ENCODE results near the gene FHAD1. TPM values are rescaled to one million over a fixed set of nuclear protein-coding genes. Genes with fewer than 3 reads are reported as not detected.
A peak's percentile ranks its signal among the peaks of the same experiment; 100 is the strongest.
"Not testable (repeated sequence)": the region's sequence is repeated elsewhere in the genome, so short reads cannot be mapped to it uniquely, and the experiment has no call there.

Gene FHAD1
- total RNA-seq, 2 donors from 2014 or later, result 0.27 to 6.5 TPM

- TF ChIP-seq POLR2AphosphoS5 (IDR thresholded peaks at IDR 0.05), result no peak
- TF ChIP-seq CTCF (IDR thresholded peaks at IDR 0.05), result peak; percentile 86 to 97 (median 93)
- intact Hi-C loops (cut with DNase I), result loop anchor here (1.0 to 10.0 kb wide), 2 partner anchors 108 to 306 kb away; no protein-coding TSS in a partner anchor
- Histone ChIP-seq H3K4me3 (no peak overlapping the region), H3K4me1 (replicated peaks) (no peaks in the 10 kb centered on the region), H3K27me3 (replicated peaks; ENCODE audit: insufficient read depth) (no peaks in the 10 kb centered on the region), H3K27ac (no peak overlapping the region), H3K9me3 (no peaks in the 10 kb centered on the region), H3K36me3 (no peaks in the 10 kb centered on the region)
- WGBS, result 59% methylated on average over 19 of the region's 19 CpGs
- peak; percentile 57 for DNase-seq (ENCODE audit: low spot score)
Measured at GRCh38 chr1:15430787-15431570, 184.0 kb downstream of the FHAD1 start.

GRCh38 chr1:15431571-15431948 is 184.5 kb downstream of the FHAD1 start:
- Histone ChIP-seq H3K27me3 (replicated peaks; ENCODE audit: insufficient read depth) (no peaks in the 10 kb centered on the region), H3K4me3 (no peak overlapping the region), H3K27ac (no peak overlapping the region), H3K36me3 (no peaks in the 10 kb centered on the region), H3K4me1 (replicated peaks) (no peaks in the 10 kb centered on the region), H3K9me3 (no peaks in the 10 kb centered on the region)
- TF ChIP-seq CTCF (IDR thresholded peaks at IDR 0.05) (no peak), POLR2A (IDR thresholded peaks at IDR 0.05) (no peak), POLR2AphosphoS5 (IDR thresholded peaks at IDR 0.05) (no peak)
- 74% methylated on average over 4 of the region's 4 CpGs for WGBS
- intact Hi-C loops (cut with DNase I), result loop anchor here (1.0 to 10.0 kb wide), 2 partner anchors 108 to 307 kb away; no protein-coding TSS in a partner anchor
- DNase-seq (ENCODE audit: low spot score), result no peak

DNA sequence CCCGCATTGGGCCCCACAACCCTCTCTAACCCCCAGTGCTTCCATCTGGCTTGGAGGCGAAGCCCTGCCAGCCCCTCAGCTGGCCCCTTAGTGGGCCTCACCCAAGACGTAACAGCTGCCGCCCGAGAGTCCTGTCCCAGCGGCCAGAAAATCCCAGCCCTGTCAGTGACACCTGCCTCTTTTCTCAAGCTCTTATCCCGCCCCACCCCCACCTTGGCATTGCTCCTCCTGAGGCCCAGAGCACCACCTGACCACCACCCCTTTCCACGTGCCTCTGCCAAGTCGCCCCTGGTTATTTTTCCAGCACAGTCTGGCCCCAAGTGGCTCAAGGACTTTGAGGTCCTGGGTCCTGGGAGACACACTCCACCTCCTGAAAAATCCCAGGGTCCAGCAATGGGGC is 185.3 kb downstream of the FHAD1 start:
- H3K4me1 ChIP-seq (replicated peaks), result no peaks in the 10 kb centered on the region
- no peak overlapping the region for H3K27ac ChIP-seq
- H3K9me3 ChIP-seq, result no peaks in the 10 kb centered on the region
- H3K27me3 ChIP-seq (replicated peaks; ENCODE audit: insufficient read depth), result no peaks in the 10 kb centered on the region
- no peak overlapping the region for H3K4me3 ChIP-seq
- no peaks in the 10 kb centered on the region for H3K36me3 ChIP-seq
- intact Hi-C loops (cut with DNase I), result loop anchor here (10.0 kb wide), 1 partner anchor 308 kb away; no protein-coding TSS in a partner anchor
- DNase-seq (ENCODE audit: low spot score), result no peak
- TF ChIP-seq POLR2AphosphoS5 (IDR thresholded peaks at IDR 0.05) (no peak), CTCF (IDR thresholded peaks at IDR 0.05) (no peak), POLR2A (IDR thresholded peaks at IDR 0.05) (no peak)
- 65% methylated on average over 9 of the region's 9 CpGs for WGBS

- Histone ChIP-seq H3K4me1 (replicated peaks) (no peaks in the 10 kb centered on the region), H3K27me3 (replicated peaks; ENCODE audit: insufficient read depth) (no peaks in the 10 kb centered on the region), H3K27ac (no peak overlapping the region), H3K4me3 (no peak overlapping the region), H3K9me3 (no peaks in the 10 kb centered on the region), H3K36me3 (no peaks in the 10 kb centered on the region)
- no peak for DNase-seq (ENCODE audit: low spot score)
- WGBS, result 85% methylated on average over 9 of the region's 9 CpGs
- intact Hi-C loops (cut with DNase I), result loop anchor here (10.0 kb wide), 1 partner anchor 309 kb away; no protein-coding TSS in a partner anchor
- TF ChIP-seq POLR2A (IDR thresholded peaks at IDR 0.05) (no peak), POLR2AphosphoS5 (IDR thresholded peaks at IDR 0.05) (no peak), CTCF (IDR thresholded peaks at IDR 0.05) (no peak)
Measured at GRCh38 chr1:15433471-15433870, 186.4 kb downstream of the FHAD1 start.

DNA sequence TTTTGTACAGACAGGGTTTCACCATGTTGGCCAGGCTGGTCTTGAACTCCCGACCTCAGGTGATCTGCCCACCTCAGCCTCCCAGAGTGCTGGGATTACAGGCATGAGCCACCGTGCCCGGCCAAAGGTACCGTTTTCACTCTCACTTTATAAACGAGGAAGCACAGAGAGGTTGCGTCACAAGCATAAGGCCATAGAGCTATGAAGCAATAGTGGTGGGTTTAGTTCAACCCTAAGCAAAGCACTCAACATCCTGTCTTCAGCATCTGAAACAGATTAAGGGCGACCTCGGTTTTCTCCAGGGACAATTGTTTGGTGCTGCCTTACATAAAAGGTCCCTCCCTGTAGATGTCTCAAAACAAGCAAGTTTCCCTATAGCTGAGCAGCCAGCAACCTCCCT is 187.7 kb downstream of the FHAD1 start:
- not testable (repeated sequence) for H3K27me3 ChIP-seq (replicated peaks; ENCODE audit: insufficient read depth); H3K27ac ChIP-seq; H3K4me3 ChIP-seq; H3K4me1 ChIP-seq (replicated peaks); DNase-seq (ENCODE audit: low spot score); H3K9me3 ChIP-seq; H3K36me3 ChIP-seq
- WGBS, result 75% methylated on average over 8 of the region's 8 CpGs
- intact Hi-C loops (cut with DNase I), result loop anchor here (10.0 kb wide), 1 partner anchor 310 kb away; no protein-coding TSS in a partner anchor

Data from prostate gland (tissue), 2 donors.